ENCODE results near the gene ZNF609.

The ZNF609 gene

DNA sequence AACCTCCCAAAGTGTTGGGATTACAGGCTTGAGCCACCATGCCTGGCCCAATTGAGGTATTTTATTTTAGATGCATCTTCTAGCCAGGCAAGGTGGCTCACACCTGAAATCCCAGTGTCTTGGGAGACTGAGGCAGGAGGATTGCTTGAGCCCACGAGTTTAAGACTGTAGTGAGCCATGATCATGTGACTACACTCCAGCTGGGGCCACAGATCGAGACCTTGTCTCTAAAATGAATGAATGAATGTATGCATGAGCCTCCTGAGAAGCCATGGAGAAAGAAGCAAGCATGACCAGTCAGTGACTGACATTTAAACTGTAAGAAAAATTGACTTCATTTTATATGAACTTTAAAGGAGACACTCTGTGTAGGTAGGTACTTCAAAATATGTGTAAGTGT lies 105.7 kb downstream of the ZNF609 start:
- Histone ChIP-seq H3K4me3 (ENCODE audit: low read depth, low read length) (no peak overlapping the region), H3K36me3 (ENCODE audit: control insufficient read depth, insufficient read depth, low read length) (no peaks in the 10 kb centered on the region), H3K27me3 (ENCODE audit: control insufficient read depth, insufficient read depth, low read length) (no peaks in the 10 kb centered on the region), H3K9me3 (ENCODE audit: control insufficient read depth, insufficient read depth, low read length) (no peaks in the 10 kb centered on the region), H3K4me1 (ENCODE audit: control insufficient read depth, insufficient read depth, low read length) (peaks cover 24% of the 10 kb centered on the region), H3K27ac (ENCODE audit: low read depth, low read length) (no peak overlapping the region), H3K9ac (ENCODE audit: low read depth, low read length) (no peak overlapping the region)

DNA sequence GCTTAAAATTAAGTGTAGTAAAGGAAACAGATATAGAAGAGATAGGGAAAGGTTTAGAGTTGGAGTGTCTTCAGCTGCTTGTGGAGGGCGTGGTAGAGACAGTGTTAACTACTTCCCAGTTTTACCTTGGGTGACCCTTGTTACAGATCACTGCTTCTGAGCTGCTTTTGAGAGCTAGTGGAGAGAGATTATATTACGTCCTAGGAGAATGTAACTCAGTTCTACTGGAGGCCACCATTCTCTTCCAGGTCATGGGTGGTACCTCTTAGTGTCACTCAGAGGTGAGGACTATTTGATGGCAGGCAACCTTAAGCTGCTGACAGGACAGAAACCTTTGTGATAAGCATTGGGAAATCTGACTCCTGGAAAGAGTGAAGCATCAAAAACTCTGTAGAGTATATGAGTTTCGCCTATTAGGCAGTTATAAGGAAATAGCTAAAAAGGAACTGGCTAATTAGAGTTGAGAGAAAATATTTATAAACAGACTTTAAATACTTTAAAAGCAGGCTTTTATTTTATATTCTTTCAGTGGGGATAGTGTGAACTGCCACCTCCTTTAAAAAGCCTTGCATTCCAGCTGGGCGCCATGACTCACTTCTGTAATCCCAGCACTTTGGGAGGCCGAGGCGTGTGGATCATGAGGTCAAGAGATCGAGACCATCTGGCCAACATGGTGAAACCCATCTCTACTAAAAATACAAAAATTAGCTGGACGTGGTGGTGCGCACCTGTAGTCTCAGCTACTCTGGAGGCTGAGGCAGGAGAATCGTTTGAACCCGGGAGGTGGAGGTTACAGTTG lies 106.5 kb downstream of the ZNF609 start:
- no peak overlapping the region for H3K4me3 ChIP-seq (ENCODE audit: low read depth, low read length)
- peak overlapping the region; percentile 59 for H3K27ac ChIP-seq (ENCODE audit: low read depth, low read length)
- no peaks in the 10 kb centered on the region for H3K27me3 ChIP-seq (ENCODE audit: control insufficient read depth, insufficient read depth, low read length)
- H3K9ac ChIP-seq (ENCODE audit: low read depth, low read length), result no peak overlapping the region
- H3K4me1 ChIP-seq (ENCODE audit: control insufficient read depth, insufficient read depth, low read length), result peaks cover 24% of the 10 kb centered on the region
- no peaks in the 10 kb centered on the region for H3K9me3 ChIP-seq (ENCODE audit: control insufficient read depth, insufficient read depth, low read length)
- H3K36me3 ChIP-seq (ENCODE audit: control insufficient read depth, insufficient read depth, low read length), result no peaks in the 10 kb centered on the region

DNA sequence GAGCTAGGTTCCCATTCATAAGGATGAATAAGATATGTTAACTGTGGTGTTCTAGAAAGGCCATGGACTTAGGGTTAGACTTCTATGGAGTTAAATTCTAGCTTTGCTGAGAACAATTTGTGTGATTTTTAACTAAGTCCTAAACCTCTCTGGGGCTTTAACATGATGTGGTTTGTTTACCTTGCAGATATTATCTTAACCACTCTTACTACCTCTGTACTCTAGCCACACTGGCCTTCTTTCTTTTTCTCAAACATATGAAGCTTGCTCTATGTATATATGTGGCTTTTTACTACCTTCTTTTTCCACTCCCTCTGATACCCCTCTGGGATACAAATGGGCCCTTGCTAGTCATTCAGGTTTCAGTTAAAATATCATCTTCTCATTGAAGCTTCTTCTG lies 108.4 kb downstream of the ZNF609 start:
- Histone ChIP-seq H3K9me3 (ENCODE audit: control insufficient read depth, insufficient read depth, low read length) (no peaks in the 10 kb centered on the region), H3K4me3 (ENCODE audit: low read depth, low read length) (no peak overlapping the region), H3K36me3 (ENCODE audit: control insufficient read depth, insufficient read depth, low read length) (no peaks in the 10 kb centered on the region), H3K27me3 (ENCODE audit: control insufficient read depth, insufficient read depth, low read length) (no peaks in the 10 kb centered on the region), H3K9ac (ENCODE audit: low read depth, low read length) (no peak overlapping the region), H3K27ac (ENCODE audit: low read depth, low read length) (no peak overlapping the region), H3K4me1 (ENCODE audit: control insufficient read depth, insufficient read depth, low read length) (peaks cover 24% of the 10 kb centered on the region)

DNA sequence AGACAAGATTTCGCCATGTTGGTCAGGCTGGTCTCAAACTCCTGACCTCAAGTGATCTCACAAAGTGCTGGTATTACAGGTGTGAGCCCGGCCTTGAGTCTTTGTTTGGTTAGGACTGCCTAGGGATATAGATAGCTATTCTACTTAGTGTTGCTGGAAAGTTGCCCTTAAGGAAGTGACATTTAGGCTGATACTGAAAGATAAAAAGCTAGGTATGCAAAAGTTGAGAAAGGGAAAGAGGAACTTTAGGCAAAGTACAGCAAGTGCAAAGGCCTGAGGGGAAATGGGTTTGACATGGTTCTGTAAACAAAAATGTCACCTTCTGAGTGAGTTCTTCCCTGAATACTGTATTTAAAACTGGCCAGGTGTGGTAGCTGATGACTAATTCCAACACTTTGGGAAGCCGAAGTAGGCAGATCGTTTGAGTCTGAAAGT lies 111.5 kb downstream of the ZNF609 start:
- H3K27me3 ChIP-seq (ENCODE audit: control insufficient read depth, insufficient read depth, low read length), result no peaks in the 10 kb centered on the region
- H3K9ac ChIP-seq (ENCODE audit: low read depth, low read length), result no peak overlapping the region
- H3K4me3 ChIP-seq (ENCODE audit: low read depth, low read length), result no peak overlapping the region
- H3K9me3 ChIP-seq (ENCODE audit: control insufficient read depth, insufficient read depth, low read length), result no peaks in the 10 kb centered on the region
- no peak overlapping the region for H3K27ac ChIP-seq (ENCODE audit: low read depth, low read length)
- H3K4me1 ChIP-seq (ENCODE audit: control insufficient read depth, insufficient read depth, low read length), result peaks cover 20% of the 10 kb centered on the region
- H3K36me3 ChIP-seq (ENCODE audit: control insufficient read depth, insufficient read depth, low read length), result no peaks in the 10 kb centered on the region

DNA sequence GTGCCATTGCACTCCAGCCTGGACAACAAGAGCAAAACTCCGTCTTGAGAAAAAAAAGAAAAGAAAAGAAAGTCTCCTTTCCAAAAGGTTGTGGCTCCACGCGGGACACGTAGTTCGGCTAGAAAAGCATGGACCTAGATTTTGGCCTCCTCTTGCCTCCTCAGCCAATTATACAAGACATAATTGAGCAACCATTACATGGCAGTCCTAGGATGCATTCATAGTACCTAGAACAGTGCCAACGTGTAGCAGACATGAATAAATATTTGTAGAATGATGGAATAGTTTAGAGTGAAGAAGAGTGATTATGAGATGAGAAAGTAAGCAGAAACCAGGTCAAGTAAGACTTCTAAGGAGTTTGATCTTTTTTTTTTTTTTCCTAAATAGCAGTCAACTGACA lies 112.5 kb downstream of the ZNF609 start:
- Histone ChIP-seq H3K9ac (ENCODE audit: low read depth, low read length) (no peak overlapping the region), H3K4me3 (ENCODE audit: low read depth, low read length) (no peak overlapping the region), H3K36me3 (ENCODE audit: control insufficient read depth, insufficient read depth, low read length) (no peaks in the 10 kb centered on the region), H3K4me1 (ENCODE audit: control insufficient read depth, insufficient read depth, low read length) (peaks cover 20% of the 10 kb centered on the region), H3K27me3 (ENCODE audit: control insufficient read depth, insufficient read depth, low read length) (no peaks in the 10 kb centered on the region), H3K27ac (ENCODE audit: low read depth, low read length) (no peak overlapping the region), H3K9me3 (ENCODE audit: control insufficient read depth, insufficient read depth, low read length) (no peaks in the 10 kb centered on the region)

DNA sequence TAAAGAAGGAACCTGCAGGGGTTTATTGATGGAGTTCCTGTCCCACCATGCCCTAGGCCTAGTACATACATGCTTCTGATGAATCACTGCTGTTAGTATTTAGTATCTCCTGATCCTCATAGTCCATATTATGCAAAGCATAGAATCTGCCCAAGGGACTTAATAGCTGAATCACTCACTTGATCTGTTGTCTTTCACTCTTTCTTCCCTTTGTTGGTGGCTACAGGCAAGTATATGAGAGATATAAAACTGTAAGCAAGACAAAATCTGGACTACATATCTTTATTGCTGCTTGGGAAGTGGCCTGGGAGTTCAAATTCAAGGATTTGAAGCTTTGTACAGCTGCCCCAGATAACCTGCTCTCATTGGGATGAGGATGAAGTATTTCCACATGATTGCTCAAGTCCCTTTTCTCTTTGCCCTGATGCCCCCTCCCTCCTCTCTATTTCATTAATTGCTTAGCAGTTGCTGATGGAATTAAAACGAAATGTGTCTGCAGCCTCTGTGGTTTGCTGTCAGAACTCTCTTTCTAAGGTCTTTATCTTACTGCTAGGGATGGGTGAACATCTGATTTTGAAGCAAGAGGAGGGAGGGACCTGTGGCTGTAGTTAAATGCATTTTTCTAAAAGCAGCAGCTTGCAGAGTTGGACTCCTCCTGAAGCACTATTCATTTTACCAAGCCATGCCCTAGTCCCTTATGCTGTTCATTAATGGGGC lies 114.1 kb downstream of the ZNF609 start:
- no peak overlapping the region for H3K27ac ChIP-seq (ENCODE audit: low read depth, low read length)
- no peak overlapping the region for H3K9ac ChIP-seq (ENCODE audit: low read depth, low read length)
- H3K27me3 ChIP-seq (ENCODE audit: control insufficient read depth, insufficient read depth, low read length), result no peaks in the 10 kb centered on the region

DNA sequence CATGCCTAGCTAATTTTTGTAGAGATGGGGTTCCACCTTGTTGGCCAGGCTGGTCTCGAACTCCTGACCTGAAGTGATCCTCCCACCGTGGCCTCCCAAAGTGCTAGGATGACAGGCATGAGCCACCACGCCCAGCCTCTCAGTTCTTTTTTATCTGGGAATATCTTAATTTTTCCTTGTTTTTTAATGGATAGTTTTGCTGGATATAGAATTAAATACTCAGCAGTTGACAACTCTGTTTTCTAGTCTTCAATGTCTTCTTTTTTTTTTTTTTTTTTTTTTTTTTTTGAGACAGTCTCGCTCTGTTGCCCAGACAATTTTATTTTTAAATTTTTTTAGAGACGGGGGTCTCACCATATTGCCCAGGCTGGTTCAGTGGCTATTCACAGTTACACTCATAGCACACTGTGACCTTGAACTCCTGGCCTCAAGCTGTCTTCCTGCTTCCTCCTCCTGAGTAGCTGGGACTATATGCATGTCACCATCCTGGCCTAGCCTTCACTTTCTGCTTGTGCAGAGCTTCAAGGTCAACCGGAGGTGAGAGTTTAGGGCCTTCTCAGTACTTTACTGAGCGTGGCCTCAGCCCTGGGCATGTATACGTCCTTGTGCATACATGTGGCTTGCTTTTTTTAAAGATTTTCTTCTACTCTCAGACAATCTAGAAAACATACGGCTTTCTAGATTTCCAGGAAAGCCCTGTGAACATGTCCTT lies 120.5 kb downstream of the ZNF609 start:
- H3K27me3 ChIP-seq (ENCODE audit: control insufficient read depth, insufficient read depth, low read length), result no peaks in the 10 kb centered on the region
- H3K9ac ChIP-seq (ENCODE audit: low read depth, low read length), result no peak overlapping the region
- H3K9me3 ChIP-seq (ENCODE audit: control insufficient read depth, insufficient read depth, low read length), result no peaks in the 10 kb centered on the region
- no peaks in the 10 kb centered on the region for H3K4me1 ChIP-seq (ENCODE audit: control insufficient read depth, insufficient read depth, low read length)
- no peak overlapping the region for H3K4me3 ChIP-seq (ENCODE audit: low read depth, low read length)
- no peaks in the 10 kb centered on the region for H3K36me3 ChIP-seq (ENCODE audit: control insufficient read depth, insufficient read depth, low read length)
- no peak overlapping the region for H3K27ac ChIP-seq (ENCODE audit: low read depth, low read length)

More for the DNA sequence above, 114.1 kb downstream of the ZNF609 start:
- Histone ChIP-seq H3K36me3 (ENCODE audit: control insufficient read depth, insufficient read depth, low read length) (no peaks in the 10 kb centered on the region), H3K4me3 (ENCODE audit: low read depth, low read length) (no peak overlapping the region), H3K9me3 (ENCODE audit: control insufficient read depth, insufficient read depth, low read length) (no peaks in the 10 kb centered on the region), H3K4me1 (ENCODE audit: control insufficient read depth, insufficient read depth, low read length) (peaks cover 4% of the 10 kb centered on the region)

DNA sequence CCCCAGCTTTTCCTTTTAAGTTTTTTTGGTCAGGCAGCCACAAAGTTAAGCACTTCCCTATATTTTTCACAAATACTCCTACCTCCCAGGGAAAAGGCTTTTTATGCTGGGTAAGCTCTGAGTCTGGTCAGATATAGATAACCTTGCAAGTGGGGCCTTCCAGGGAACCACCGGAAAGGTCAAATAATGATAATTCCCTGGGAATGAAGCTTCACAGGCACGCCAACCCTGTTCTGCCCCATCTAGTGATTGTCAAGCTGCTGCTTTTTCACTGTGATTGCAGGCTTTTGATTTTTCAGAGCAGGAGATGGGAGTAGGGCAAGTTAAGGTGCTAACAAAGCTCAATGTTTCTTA lies 121.0 kb downstream of the ZNF609 start:
- H3K9me3 ChIP-seq (ENCODE audit: control insufficient read depth, insufficient read depth, low read length), result no peaks in the 10 kb centered on the region
- H3K4me3 ChIP-seq (ENCODE audit: low read depth, low read length), result no peak overlapping the region
- no peaks in the 10 kb centered on the region for H3K36me3 ChIP-seq (ENCODE audit: control insufficient read depth, insufficient read depth, low read length)
- H3K27me3 ChIP-seq (ENCODE audit: control insufficient read depth, insufficient read depth, low read length), result no peaks in the 10 kb centered on the region
- no peaks in the 10 kb centered on the region for H3K4me1 ChIP-seq (ENCODE audit: control insufficient read depth, insufficient read depth, low read length)
- no peak overlapping the region for H3K9ac ChIP-seq (ENCODE audit: low read depth, low read length)
- no peak overlapping the region for H3K27ac ChIP-seq (ENCODE audit: low read depth, low read length)

DNA sequence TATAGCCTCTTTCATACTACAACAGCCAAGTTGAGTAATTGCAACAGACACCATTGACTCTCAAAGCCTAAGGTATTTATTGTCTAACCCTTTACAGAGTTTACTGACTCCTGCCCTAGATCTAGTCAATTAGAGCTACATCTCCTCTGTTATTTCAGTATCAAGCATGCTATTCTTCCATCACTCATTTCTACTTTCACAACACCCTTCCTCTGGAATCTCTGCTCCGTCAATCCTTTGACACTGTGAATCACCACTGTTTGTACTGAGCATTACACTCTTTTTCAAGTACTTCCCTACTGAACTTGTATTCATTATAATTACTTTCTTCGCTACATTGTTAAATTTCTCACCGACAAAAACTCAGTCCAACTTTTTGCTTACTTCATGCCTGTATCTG lies 121.8 kb downstream of the ZNF609 start:
- Histone ChIP-seq H3K9ac (ENCODE audit: low read depth, low read length) (no peak overlapping the region), H3K27me3 (ENCODE audit: control insufficient read depth, insufficient read depth, low read length) (no peaks in the 10 kb centered on the region), H3K27ac (ENCODE audit: low read depth, low read length) (no peak overlapping the region), H3K4me3 (ENCODE audit: low read depth, low read length) (no peak overlapping the region), H3K4me1 (ENCODE audit: control insufficient read depth, insufficient read depth, low read length) (no peaks in the 10 kb centered on the region), H3K36me3 (ENCODE audit: control insufficient read depth, insufficient read depth, low read length) (no peaks in the 10 kb centered on the region), H3K9me3 (ENCODE audit: control insufficient read depth, insufficient read depth, low read length) (no peaks in the 10 kb centered on the region)

DNA sequence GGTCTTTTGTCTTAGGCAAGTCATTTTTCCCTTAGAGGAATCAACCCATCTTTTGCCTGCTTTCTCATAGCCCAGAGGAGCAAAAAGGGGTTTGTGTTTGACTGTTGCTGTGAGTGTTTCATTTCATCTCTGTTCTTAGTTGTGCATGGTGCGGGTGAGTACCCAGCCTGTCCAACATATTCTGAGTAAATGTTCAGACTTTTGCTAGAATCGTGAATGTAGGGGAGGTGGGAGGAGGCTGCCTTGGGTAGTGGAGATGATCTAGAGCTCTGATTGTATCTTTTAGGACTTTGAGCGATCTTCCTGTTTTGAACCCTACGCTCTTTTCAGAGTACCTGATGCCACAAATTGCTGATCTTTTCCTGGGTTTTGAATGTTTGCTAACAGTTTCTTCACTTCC lies 123.1 kb downstream of the ZNF609 start:
- H3K9me3 ChIP-seq (ENCODE audit: control insufficient read depth, insufficient read depth, low read length), result no peaks in the 10 kb centered on the region
- H3K36me3 ChIP-seq (ENCODE audit: control insufficient read depth, insufficient read depth, low read length), result no peaks in the 10 kb centered on the region
- no peaks in the 10 kb centered on the region for H3K4me1 ChIP-seq (ENCODE audit: control insufficient read depth, insufficient read depth, low read length)
- H3K4me3 ChIP-seq (ENCODE audit: low read depth, low read length), result no peak overlapping the region
- H3K27ac ChIP-seq (ENCODE audit: low read depth, low read length), result no peak overlapping the region
- H3K9ac ChIP-seq (ENCODE audit: low read depth, low read length), result no peak overlapping the region
- no peaks in the 10 kb centered on the region for H3K27me3 ChIP-seq (ENCODE audit: control insufficient read depth, insufficient read depth, low read length)

DNA sequence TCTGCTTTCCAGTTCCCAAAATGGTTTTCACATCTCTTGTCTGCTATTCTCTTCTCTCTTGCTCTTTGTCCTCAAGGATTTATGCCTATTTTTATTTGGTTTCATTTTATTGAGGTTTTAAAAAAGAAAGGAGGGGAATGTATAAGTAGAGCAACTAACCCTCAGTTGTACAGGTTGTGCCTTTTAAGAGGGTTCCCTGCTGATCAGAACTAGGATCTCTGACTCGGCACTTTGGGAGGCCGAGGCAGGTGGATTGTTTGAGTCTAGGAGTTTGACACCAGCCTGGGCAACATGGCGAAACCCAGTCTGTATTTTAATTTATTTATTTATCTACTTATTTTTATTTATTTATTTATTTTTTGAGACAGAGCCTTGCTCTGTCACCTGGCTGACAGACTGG lies 123.6 kb downstream of the ZNF609 start:
- Histone ChIP-seq H3K4me3 (ENCODE audit: low read depth, low read length) (no peak overlapping the region), H3K9me3 (ENCODE audit: control insufficient read depth, insufficient read depth, low read length) (no peaks in the 10 kb centered on the region), H3K27me3 (ENCODE audit: control insufficient read depth, insufficient read depth, low read length) (no peaks in the 10 kb centered on the region), H3K36me3 (ENCODE audit: control insufficient read depth, insufficient read depth, low read length) (no peaks in the 10 kb centered on the region), H3K27ac (ENCODE audit: low read depth, low read length) (no peak overlapping the region), H3K4me1 (ENCODE audit: control insufficient read depth, insufficient read depth, low read length) (no peaks in the 10 kb centered on the region), H3K9ac (ENCODE audit: low read depth, low read length) (no peak overlapping the region)

All from HUES48 (cell line).